GM20431 (cell line): ENCODE measurements around the gene IFNK.

Experiments used
- in situ Hi-C: fragments of 300-500 bp; cut with MseI, MboI; formaldehyde crosslinking; loops from one replicate; pipeline ENCODE4 v1.15.0; 2020; ENCODE audit warnings: low sequenced_read_pairs; ENCODE audit not compliant: unreplicated experiment

IFNK gene

GRCh38 chr9:27569406-27569805, 45.3 kb downstream of the IFNK start:
- in situ Hi-C loops, result no loop called here

- in situ Hi-C loops, result no loop called here
Measured at GRCh38 chr9:27571011-27571410, 46.9 kb downstream of the IFNK start.

GRCh38 chr9:27572061-27572460, 48.0 kb downstream of the IFNK start:
- in situ Hi-C loops, result no loop called here

GRCh38 chr9:27572566-27572917, 48.5 kb downstream of the IFNK start:
- in situ Hi-C loops, result no loop called here

GRCh38 chr9:27572918-27573633, 49.0 kb downstream of the IFNK start, which contains the start of gene C9orf72:
Gene C9orf72, minus strand, starts transcription at chr9:27573481. Its CDS starts 6,361 bp downstream, at chr9:27567120.
- in situ Hi-C loops, result no loop called here

- in situ Hi-C loops, result no loop called here
Measured at GRCh38 chr9:27573634-27574590, 49.8 kb downstream of the IFNK start.
